GM23338 (cell line): ENCODE measurements around the gene NOLC1. TPM values are rescaled to one million over a fixed set of nuclear protein-coding genes. Genes with fewer than 3 reads are reported as not detected.

ENCODE experiments used
- ATAC-seq: fragments of 200-7000 bp; cut with Tn5 transposase; 3 replicates; pipeline ENCODE4 v1.9.1; 2020
- DNase-seq: peaks from one replicate; pipeline ENCODE4 v3.0.0-alpha.2; 2015; ENCODE audit warnings: low spot score
- H2AFZ ChIP-seq: fragments of 200-600 bp; sonication (generic); 2 replicates; pipeline ENCODE4 v1.8.0; 2016; ENCODE audit warnings: antibody characterized with exemption, mild to moderate bottlenecking, moderate library complexity
- H3F3A ChIP-seq: fragments of 200-600 bp; sonication (generic); replicated peaks from 2 replicates; pipeline ENCODE4 v1.8.0; 2017; ENCODE audit warnings: antibody characterized with exemption, mixed run types, low read depth
- H3K27ac ChIP-seq: fragments of 200-600 bp; sonication (generic); 2 replicates; pipeline ENCODE4 v1.6.1; 2016; ENCODE audit warnings: low read depth
- H3K27me3 ChIP-seq: fragments of 200-600 bp; sonication (generic); 2 replicates; pipeline ENCODE4 v1.8.0; 2016; ENCODE audit warnings: mild to moderate bottlenecking, mixed run types, moderate library complexity; ENCODE audit not compliant: insufficient read depth
- H3K36me3 ChIP-seq: fragments of 200-600 bp; sonication (generic); 2 replicates; pipeline ENCODE4 v1.8.0; 2016; ENCODE audit warnings: mild to moderate bottlenecking; ENCODE audit not compliant: insufficient read depth
- H3K4me1 ChIP-seq: fragments of 200-600 bp; sonication (generic); 2 replicates; pipeline ENCODE4 v1.8.0; 2016; ENCODE audit warnings: mild to moderate bottlenecking, moderate library complexity; ENCODE audit not compliant: insufficient read depth
- H3K4me2 ChIP-seq: fragments of 200-600 bp; sonication (generic); 2 replicates; pipeline ENCODE4 v1.7.1; 2017; ENCODE audit warnings: mixed run types
- H3K4me3 ChIP-seq: fragments of 200-600 bp; sonication (generic); 2 replicates; pipeline ENCODE4 v1.6.1; 2016; ENCODE audit warnings: mixed run types
- H3K79me2 ChIP-seq: fragments of 200-600 bp; sonication (generic); replicated peaks from 2 replicates; pipeline ENCODE4 v1.8.0; 2017; ENCODE audit warnings: mild to moderate bottlenecking; ENCODE audit not compliant: insufficient read depth
- H3K9me2 ChIP-seq: fragments of 200-600 bp; sonication (generic); 2 replicates; pipeline ENCODE4 v1.8.0; 2017; ENCODE audit not compliant: insufficient read depth
- H4K20me1 ChIP-seq: fragments of 200-600 bp; sonication (generic); replicated peaks from 2 replicates; pipeline ENCODE4 v1.8.0; 2017; ENCODE audit warnings: mild to moderate bottlenecking; ENCODE audit not compliant: insufficient read depth
- H3K27ac Mint-ChIP-seq: 2 replicates; pipeline ENCODE4 v1.8.0; 2020; ENCODE audit warnings: inconsistent platforms, mild to moderate bottlenecking, moderate library complexity, mixed read lengths
- H3K27me3 Mint-ChIP-seq: 3 replicates; pipeline ENCODE4 v1.8.0; 2022; ENCODE audit warnings: low read depth, mild to moderate bottlenecking, moderate library complexity, mixed read lengths, inconsistent platforms; ENCODE audit not compliant: insufficient read depth, poor library complexity
- H3K36me3 Mint-ChIP-seq: 3 replicates; pipeline ENCODE4 v1.8.0; 2021; ENCODE audit warnings: low read depth, mild to moderate bottlenecking, inconsistent platforms, moderate library complexity, mixed read lengths
- H3K4me1 Mint-ChIP-seq: 3 replicates; pipeline ENCODE4 v1.8.0; 2020; ENCODE audit warnings: mild to moderate bottlenecking, inconsistent platforms, mixed read lengths
- H3K4me3 Mint-ChIP-seq: 3 replicates; pipeline ENCODE4 v1.8.0; 2021; ENCODE audit warnings: moderate library complexity, mild to moderate bottlenecking, inconsistent platforms, mixed read lengths
- H3K9me3 Mint-ChIP-seq: 3 replicates; pipeline ENCODE4 v1.8.0; 2020; ENCODE audit warnings: moderate library complexity, mild to moderate bottlenecking, inconsistent platforms, mixed read lengths
- CREB1 ChIP-seq: fragments of 250-450 bp; sonication (Bioruptor Pico); IDR thresholded peaks from 2 replicates; pipeline ENCODE4 v1.5.0; 2020; ENCODE audit warnings: low read depth, mild to moderate bottlenecking, moderate library complexity
- EZH2 ChIP-seq: fragments of 200-600 bp; sonication (generic); IDR thresholded peaks from one replicate; pipeline ENCODE4 v1.8.0; 2017; ENCODE audit warnings: antibody characterized with exemption, mild to moderate bottlenecking, low read depth; ENCODE audit not compliant: unreplicated experiment
- EZH2phosphoT487 ChIP-seq: fragments of 200-600 bp; sonication (generic); IDR thresholded peaks from one replicate; pipeline ENCODE4 v1.8.1; 2018; ENCODE audit warnings: antibody characterized with exemption; ENCODE audit not compliant: unreplicated experiment
- JUNB ChIP-seq: IDR thresholded peaks from one replicate; pipeline ENCODE4 v1.6.1; 2016; ENCODE audit warnings: antibody characterized with exemption; ENCODE audit not compliant: unreplicated experiment
- NANOG ChIP-seq: IDR thresholded peaks from 2 replicates; pipeline ENCODE4 v1.6.1; 2016; ENCODE audit warnings: antibody characterized with exemption, borderline replicate concordance
- POLR2AphosphoS5 ChIP-seq: IDR thresholded peaks from 2 replicates; pipeline ENCODE4 v1.6.1; 2016; ENCODE audit warnings: antibody characterized with exemption, low read depth
- ZNF114 ChIP-seq: fragments of 250-450 bp; sonication (Bioruptor Pico); IDR thresholded peaks from 2 replicates; pipeline ENCODE4 v1.5.0; 2020; ENCODE audit warnings: mild to moderate bottlenecking, moderate library complexity
- polyA plus RNA-seq: library from polyadenylated mRNA; unstranded; fragments of >200 nt; fragmentation: Nextera tagmentation; extraction: Ambion mirVana; gene quantifications from 2 replicates; pipeline ENCODE4 v1.2.1, GENCODE V29; 2016
- total RNA-seq: library from RNA; depleted of rRNA; stranded (reverse); fragments of >200 nt; shearing (Covaris generic); gene quantifications from 2 replicates; pipeline ENCODE4 v1.2.3, GENCODE V29; 2014
- TF ChIP-seq, protein P1 (sequence below): IDR thresholded peaks from one replicate; pipeline ENCODE4 v1.6.1; 2018; ENCODE audit warnings: antibody characterized with exemption; ENCODE audit not compliant: unreplicated experiment
- TF ChIP-seq, protein P2 (sequence below), 2 experiments: fragments of 200-600 bp in 1 of 2; sonication (generic) in 1 of 2; conservative IDR thresholded peaks; 2 replicates each; pipeline versions ENCODE4 v1.5.1 to v1.6.1; 2016 to 2017; ENCODE audit warnings: antibody characterized with exemption in 2 of 2, low read depth in 2 of 2, mild to moderate bottlenecking in 2 of 2, moderate library complexity in 1 of 2
- TF ChIP-seq, protein P3 (sequence below): IDR thresholded peaks from 2 replicates; pipeline ENCODE4 v1.6.1; 2016; ENCODE audit warnings: antibody characterized with exemption

NOLC1 gene
- total and polyA plus RNA-seq, 2 experiments from 2014 or later, result 126 to 178 TPM

DNA sequence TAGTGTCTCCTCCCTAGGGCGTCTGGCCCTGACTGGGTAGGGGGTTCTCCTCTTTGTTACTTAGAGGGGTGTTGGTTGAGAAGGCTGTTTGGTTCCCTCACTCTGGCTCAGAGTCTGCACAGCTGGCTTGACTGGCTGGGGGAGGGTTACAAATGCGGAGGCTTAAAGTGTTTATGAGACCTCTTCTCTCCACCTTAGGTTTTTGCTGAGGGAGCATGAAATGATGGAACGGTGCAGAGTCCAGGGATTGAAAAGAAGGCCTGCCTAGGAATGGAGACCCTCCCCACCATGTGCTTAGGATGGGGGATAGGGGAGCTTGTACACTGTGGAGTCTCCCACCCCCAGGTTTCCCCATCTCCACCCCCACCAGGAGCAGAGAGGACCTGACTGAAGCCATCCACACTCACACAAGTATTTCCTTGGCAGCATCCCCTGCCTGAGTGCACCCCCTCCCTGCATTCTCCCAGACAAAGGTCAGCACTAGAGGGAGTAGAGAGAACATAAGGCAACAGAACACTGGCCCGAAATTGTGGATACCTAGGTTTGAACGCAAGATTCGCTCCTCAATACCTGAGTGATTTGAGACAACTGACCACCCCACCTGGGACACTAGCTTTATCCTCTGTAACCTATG lies 30.3 kb upstream of the NOLC1 start:
- peaks cover 30% of the 10 kb centered on the region for H3K79me2 ChIP-seq
- no peak; the same call in 1 of the 2 replicates for TF ChIP-seq POLR2AphosphoS5
- TF ChIP-seq, protein P1, sequence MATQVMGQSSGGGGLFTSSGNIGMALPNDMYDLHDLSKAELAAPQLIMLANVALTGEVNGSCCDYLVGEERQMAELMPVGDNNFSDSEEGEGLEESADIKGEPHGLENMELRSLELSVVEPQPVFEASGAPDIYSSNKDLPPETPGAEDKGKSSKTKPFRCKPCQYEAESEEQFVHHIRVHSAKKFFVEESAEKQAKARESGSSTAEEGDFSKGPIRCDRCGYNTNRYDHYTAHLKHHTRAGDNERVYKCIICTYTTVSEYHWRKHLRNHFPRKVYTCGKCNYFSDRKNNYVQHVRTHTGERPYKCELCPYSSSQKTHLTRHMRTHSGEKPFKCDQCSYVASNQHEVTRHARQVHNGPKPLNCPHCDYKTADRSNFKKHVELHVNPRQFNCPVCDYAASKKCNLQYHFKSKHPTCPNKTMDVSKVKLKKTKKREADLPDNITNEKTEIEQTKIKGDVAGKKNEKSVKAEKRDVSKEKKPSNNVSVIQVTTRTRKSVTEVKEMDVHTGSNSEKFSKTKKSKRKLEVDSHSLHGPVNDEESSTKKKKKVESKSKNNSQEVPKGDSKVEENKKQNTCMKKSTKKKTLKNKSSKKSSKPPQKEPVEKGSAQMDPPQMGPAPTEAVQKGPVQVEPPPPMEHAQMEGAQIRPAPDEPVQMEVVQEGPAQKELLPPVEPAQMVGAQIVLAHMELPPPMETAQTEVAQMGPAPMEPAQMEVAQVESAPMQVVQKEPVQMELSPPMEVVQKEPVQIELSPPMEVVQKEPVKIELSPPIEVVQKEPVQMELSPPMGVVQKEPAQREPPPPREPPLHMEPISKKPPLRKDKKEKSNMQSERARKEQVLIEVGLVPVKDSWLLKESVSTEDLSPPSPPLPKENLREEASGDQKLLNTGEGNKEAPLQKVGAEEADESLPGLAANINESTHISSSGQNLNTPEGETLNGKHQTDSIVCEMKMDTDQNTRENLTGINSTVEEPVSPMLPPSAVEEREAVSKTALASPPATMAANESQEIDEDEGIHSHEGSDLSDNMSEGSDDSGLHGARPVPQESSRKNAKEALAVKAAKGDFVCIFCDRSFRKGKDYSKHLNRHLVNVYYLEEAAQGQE, result no peak
- TF ChIP-seq, protein P2, sequence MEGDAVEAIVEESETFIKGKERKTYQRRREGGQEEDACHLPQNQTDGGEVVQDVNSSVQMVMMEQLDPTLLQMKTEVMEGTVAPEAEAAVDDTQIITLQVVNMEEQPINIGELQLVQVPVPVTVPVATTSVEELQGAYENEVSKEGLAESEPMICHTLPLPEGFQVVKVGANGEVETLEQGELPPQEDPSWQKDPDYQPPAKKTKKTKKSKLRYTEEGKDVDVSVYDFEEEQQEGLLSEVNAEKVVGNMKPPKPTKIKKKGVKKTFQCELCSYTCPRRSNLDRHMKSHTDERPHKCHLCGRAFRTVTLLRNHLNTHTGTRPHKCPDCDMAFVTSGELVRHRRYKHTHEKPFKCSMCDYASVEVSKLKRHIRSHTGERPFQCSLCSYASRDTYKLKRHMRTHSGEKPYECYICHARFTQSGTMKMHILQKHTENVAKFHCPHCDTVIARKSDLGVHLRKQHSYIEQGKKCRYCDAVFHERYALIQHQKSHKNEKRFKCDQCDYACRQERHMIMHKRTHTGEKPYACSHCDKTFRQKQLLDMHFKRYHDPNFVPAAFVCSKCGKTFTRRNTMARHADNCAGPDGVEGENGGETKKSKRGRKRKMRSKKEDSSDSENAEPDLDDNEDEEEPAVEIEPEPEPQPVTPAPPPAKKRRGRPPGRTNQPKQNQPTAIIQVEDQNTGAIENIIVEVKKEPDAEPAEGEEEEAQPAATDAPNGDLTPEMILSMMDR (conservative IDR thresholded peaks at IDR 0.05; ENCODE audit: low read depth in 2 of 2), result peak; percentile 32 to 58
- peaks cover 9% of the 10 kb centered on the region; the same call in 1 of the 2 replicates for H3F3A ChIP-seq
- Mint-ChIP-seq H3K36me3 (0 out of 3 replicates have a peak, but pooled peaks cover 3% of the 10 kb centered on the region), H3K4me3 (peak overlapping the region; percentile 93), H3K27me3 (peaks cover 20% of the 10 kb centered on the region), H3K4me1 (peaks cover 45% of the 10 kb centered on the region), H3K9me3 (no peaks in the 10 kb centered on the region), H3K27ac (peak overlapping the region; percentile 99)
- H4K20me1 ChIP-seq, result no peaks in the 10 kb centered on the region
- peak overlapping the region; percentile 95 for H3K4me3 ChIP-seq
- no peaks in the 10 kb centered on the region for H3K9me2 ChIP-seq
- peak; percentile 13 for ATAC-seq
- peak overlapping the region; percentile 80 for H3K4me2 ChIP-seq
- H2AFZ ChIP-seq, result no peak overlapping the region
- peak overlapping the region; percentile 100 for H3K27ac ChIP-seq
- peaks cover 37% of the 10 kb centered on the region for H3K4me1 ChIP-seq
- no peaks in the 10 kb centered on the region for H3K36me3 ChIP-seq
- no peaks in the 10 kb centered on the region for H3K27me3 ChIP-seq
- peak; percentile 79 for DNase-seq

DNA sequence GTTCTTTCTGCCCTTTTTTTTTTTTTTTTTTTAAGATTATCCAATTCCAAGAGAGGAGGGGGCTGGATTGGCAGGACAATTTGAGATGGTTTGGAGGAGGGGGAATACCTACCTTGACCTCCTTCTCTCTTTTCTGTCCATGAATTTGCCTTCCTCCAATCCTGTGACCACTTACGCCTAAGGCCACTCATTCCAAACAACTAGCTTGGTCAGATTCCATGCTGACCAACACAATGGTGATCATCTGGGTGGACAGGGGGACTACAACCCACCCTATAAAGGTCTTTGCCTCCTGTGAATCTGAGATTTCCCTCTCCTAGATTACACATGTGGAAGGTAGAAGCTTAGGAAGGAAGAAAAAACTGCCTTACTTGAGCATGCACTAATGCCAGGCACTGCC lies 29.7 kb upstream of the NOLC1 start:
- peaks cover 20% of the 10 kb centered on the region for H3K27me3 Mint-ChIP-seq
- TF ChIP-seq EZH2 (no peak), EZH2phosphoT487 (no peak), NANOG (no peak), ZNF114 (no peak), POLR2AphosphoS5 (no peak), CREB1 (CRISPR knock-in tag) (no peak), JUNB (no peak)
- TF ChIP-seq, protein P2 (conservative IDR thresholded peaks at IDR 0.05; ENCODE audit: low read depth in 2 of 2), result no peak
- TF ChIP-seq, protein P3, sequence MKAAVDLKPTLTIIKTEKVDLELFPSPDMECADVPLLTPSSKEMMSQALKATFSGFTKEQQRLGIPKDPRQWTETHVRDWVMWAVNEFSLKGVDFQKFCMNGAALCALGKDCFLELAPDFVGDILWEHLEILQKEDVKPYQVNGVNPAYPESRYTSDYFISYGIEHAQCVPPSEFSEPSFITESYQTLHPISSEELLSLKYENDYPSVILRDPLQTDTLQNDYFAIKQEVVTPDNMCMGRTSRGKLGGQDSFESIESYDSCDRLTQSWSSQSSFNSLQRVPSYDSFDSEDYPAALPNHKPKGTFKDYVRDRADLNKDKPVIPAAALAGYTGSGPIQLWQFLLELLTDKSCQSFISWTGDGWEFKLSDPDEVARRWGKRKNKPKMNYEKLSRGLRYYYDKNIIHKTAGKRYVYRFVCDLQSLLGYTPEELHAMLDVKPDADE, result no peak
- TF ChIP-seq, protein P1, result no peak

More for the DNA sequence above, 29.7 kb upstream of the NOLC1 start:
- Histone ChIP-seq H3K36me3 (no peaks in the 10 kb centered on the region), H2AFZ (no peak overlapping the region), H3K27ac (peak overlapping the region; percentile 100), H3K4me3 (peak overlapping the region; percentile 95), H4K20me1 (no peaks in the 10 kb centered on the region), H3K4me1 (peaks cover 32% of the 10 kb centered on the region), H3K9me2 (no peaks in the 10 kb centered on the region), H3K4me2 (peak overlapping the region; percentile 80), H3K27me3 (no peaks in the 10 kb centered on the region), H3K79me2 (peaks cover 24% of the 10 kb centered on the region), H3F3A (peaks cover 9% of the 10 kb centered on the region; the same call in 1 of the 2 replicates)
- ATAC-seq (no peak), DNase-seq (no peak)
- peaks cover 39% of the 10 kb centered on the region for H3K4me1 Mint-ChIP-seq
- H3K4me3 Mint-ChIP-seq, result peak overlapping the region; percentile 93
- peak overlapping the region; percentile 99 for H3K27ac Mint-ChIP-seq
- H3K9me3 Mint-ChIP-seq, result no peaks in the 10 kb centered on the region
- 0 out of 3 replicates have a peak, but pooled peaks cover 3% of the 10 kb centered on the region for H3K36me3 Mint-ChIP-seq
